H9 (cell line): Measurements from ENCODE around the gene WSB1. TPM values are rescaled to one million over a fixed set of nuclear protein-coding genes. Genes with fewer than 3 reads are reported as not detected.
A peak's percentile ranks its signal among the peaks of the same experiment; 100 is the strongest.

Experiments used
- DNase-seq: peaks from one replicate; pipeline ENCODE4 v3.0.0-alpha.2; 2017
- H2AFZ ChIP-seq: one replicate; pipeline ENCODE4 v1.6.1; 2013; ENCODE audit warnings: mild to moderate bottlenecking, low read length, control low read depth, moderate library complexity
- H2AK5ac ChIP-seq: 2 replicates; pipeline ENCODE4 v1.6.1; 2013; ENCODE audit warnings: low read length, control low read depth, mixed read lengths; ENCODE audit not compliant: insufficient read length
- H2BK120ac ChIP-seq: one replicate; pipeline ENCODE4 v1.6.1; 2013; ENCODE audit warnings: low read depth, mild to moderate bottlenecking, low read length, control low read depth, inconsistent platforms; ENCODE audit not compliant: poor library complexity, severe bottlenecking
- H2BK12ac ChIP-seq: 2 replicates; pipeline ENCODE4 v1.6.1; 2013; ENCODE audit warnings: low read length, control low read depth, mixed read lengths, low read depth; ENCODE audit not compliant: insufficient read length
- H2BK15ac ChIP-seq: 2 replicates; pipeline ENCODE4 v1.6.1; 2013; ENCODE audit warnings: low read depth, low read length, control low read depth
- H2BK20ac ChIP-seq: one replicate; pipeline ENCODE4 v1.6.1; 2013; ENCODE audit warnings: low read depth, mild to moderate bottlenecking, low read length, control low read depth, inconsistent platforms; ENCODE audit not compliant: poor library complexity, severe bottlenecking
- H2BK5ac ChIP-seq: 2 replicates; pipeline ENCODE4 v1.6.1; 2013; ENCODE audit warnings: low read length, control low read depth, mixed read lengths; ENCODE audit not compliant: insufficient read length
- H3K14ac ChIP-seq: 2 replicates; pipeline ENCODE4 v1.6.1; 2013; ENCODE audit warnings: low read length, control low read depth; ENCODE audit not compliant: insufficient read depth
- H3K18ac ChIP-seq: 2 replicates; pipeline ENCODE4 v1.6.1; 2013; ENCODE audit warnings: low read depth, mild to moderate bottlenecking, mixed read lengths, low read length, control low read depth; ENCODE audit not compliant: insufficient read length
- H3K23ac ChIP-seq: 2 replicates; pipeline ENCODE4 v1.6.1; 2013; ENCODE audit warnings: low read length, control low read depth, mixed read lengths, low read depth; ENCODE audit not compliant: insufficient read length
- H3K23me2 ChIP-seq: 2 replicates; pipeline ENCODE4 v1.6.1; 2013; ENCODE audit warnings: low read depth, mild to moderate bottlenecking, mixed read lengths, low read length, control low read depth; ENCODE audit not compliant: insufficient read length, poor library complexity, severe bottlenecking
- H3K27ac ChIP-seq: 2 replicates; pipeline ENCODE4 v1.5.1; 2013; ENCODE audit warnings: low read length, control low read depth, mixed read lengths, low read depth; ENCODE audit not compliant: insufficient read length
- H3K27me3 ChIP-seq: 2 replicates; pipeline ENCODE4 v1.6.1; 2013; ENCODE audit warnings: low read length, control low read depth, inconsistent platforms; ENCODE audit not compliant: insufficient read depth
- H3K4ac ChIP-seq: 2 replicates; pipeline ENCODE4 v1.6.1; 2013; ENCODE audit warnings: low read depth, mild to moderate bottlenecking, control low read depth, inconsistent platforms, low read length, moderate library complexity
- H3K4me1 ChIP-seq: 2 replicates; pipeline ENCODE4 v1.6.1; 2013; ENCODE audit warnings: low read length, control low read depth, inconsistent platforms; ENCODE audit not compliant: insufficient read depth
- H3K4me2 ChIP-seq: 2 replicates; pipeline ENCODE4 v1.6.1; 2013; ENCODE audit warnings: low read length, control low read depth, mixed read lengths; ENCODE audit not compliant: insufficient read length, insufficient read depth
- H3K56ac ChIP-seq: 2 replicates; pipeline ENCODE4 v1.6.1; 2013; ENCODE audit warnings: low read depth, mild to moderate bottlenecking, mixed read lengths, low read length, control low read depth; ENCODE audit not compliant: insufficient read length
- H3K79me1 ChIP-seq: 2 replicates; pipeline ENCODE4 v1.6.1; 2013; ENCODE audit warnings: low read depth, mild to moderate bottlenecking, moderate library complexity, low read length, control low read depth, inconsistent platforms; ENCODE audit not compliant: insufficient read depth, poor library complexity, severe bottlenecking
- H3K79me2 ChIP-seq: 2 replicates; pipeline ENCODE4 v1.6.1; 2013; ENCODE audit warnings: low read length, control low read depth, inconsistent platforms; ENCODE audit not compliant: insufficient read depth
- H3K9ac ChIP-seq: 2 replicates; pipeline ENCODE4 v1.6.1; 2013; ENCODE audit warnings: low read length, control low read depth, mixed read lengths; ENCODE audit not compliant: insufficient read length; ENCODE audit errors: extremely low read depth
- H3K9me3 ChIP-seq: one replicate; pipeline ENCODE4 v1.6.1; 2013; ENCODE audit warnings: low read depth, low read length, inconsistent platforms; ENCODE audit not compliant: control insufficient read depth
- H3T11ph ChIP-seq: one replicate; pipeline ENCODE4 v1.6.1; 2013; ENCODE audit warnings: mild to moderate bottlenecking, low read length, control low read depth, inconsistent platforms
- H4K20me1 ChIP-seq: one replicate; pipeline ENCODE4 v1.6.1; 2013; ENCODE audit not compliant: control insufficient read depth, insufficient read length, insufficient read depth
- H4K5ac ChIP-seq: 2 replicates; pipeline ENCODE4 v1.6.1; 2013; ENCODE audit warnings: low read depth, mild to moderate bottlenecking, mixed read lengths, low read length, control low read depth; ENCODE audit not compliant: insufficient read length
- H4K8ac ChIP-seq: replicated peaks from 2 replicates; pipeline ENCODE4 v1.6.1; 2013; ENCODE audit warnings: low read length, control low read depth, mixed read lengths, low read depth; ENCODE audit not compliant: insufficient read length
- H4K91ac ChIP-seq: 2 replicates; pipeline ENCODE4 v1.6.1; 2013; ENCODE audit warnings: low read depth, mild to moderate bottlenecking, moderate library complexity, mixed read lengths, low read length, control low read depth; ENCODE audit not compliant: insufficient read length
- H3K27ac Mint-ChIP-seq, 3 experiments: 2 replicates in 2 of 3; 3 replicates in 1 of 3; pipeline ENCODE4 v1.8.0; 2020 to 2021; ENCODE audit warnings: mixed read lengths in 3 of 3, mild to moderate bottlenecking in 1 of 3, moderate library complexity in 1 of 3
- H3K27me3 Mint-ChIP-seq: 2 replicates; pipeline ENCODE4 v1.8.0; 2021; ENCODE audit warnings: low read depth, mild to moderate bottlenecking, moderate library complexity, mixed read lengths
- H3K36me3 Mint-ChIP-seq, 3 experiments: 2 replicates in 2 of 3; 3 replicates in 1 of 3; pipeline ENCODE4 v1.8.0; 2020 to 2021; ENCODE audit warnings: low read depth in 3 of 3, mixed read lengths in 3 of 3; ENCODE audit not compliant: insufficient read depth in 1 of 3
- H3K4me1 Mint-ChIP-seq, 2 experiments: 2 replicates each; pipeline ENCODE4 v1.8.0; 2020; ENCODE audit warnings: mixed read lengths in 2 of 2
- H3K4me3 Mint-ChIP-seq, 2 experiments: 2 replicates in 1 of 2; 3 replicates in 1 of 2; pipeline ENCODE4 v1.8.0; 2020 to 2021; ENCODE audit warnings: mild to moderate bottlenecking in 2 of 2, mixed read lengths in 2 of 2, moderate library complexity in 1 of 2
- H3K9me3 Mint-ChIP-seq, 2 experiments: 2 replicates in 1 of 2; 3 replicates in 1 of 2; pipeline ENCODE4 v1.8.0; 2020; ENCODE audit warnings: mild to moderate bottlenecking in 2 of 2, mixed read lengths in 2 of 2, moderate library complexity in 1 of 2
- CTCF ChIP-seq: fragments of 200-600 bp; sonication (generic); conservative IDR thresholded peaks from 3 replicates; pipeline ENCODE4 v1.8.0; 2021; ENCODE audit warnings: antibody characterized with exemption, mild to moderate bottlenecking
- WGBS: extraction: QIAGEN DNeasy Blood & Tissue Kit; methylation state at CpG from one replicate; pipeline ENCODE4 v1.1.7; 2013; ENCODE audit warnings: missing lambda C conversion rate, low lambda C conversion rate, mixed read lengths; ENCODE audit not compliant: insufficient read length; ENCODE audit errors: extremely low coverage; 5-methylcytosine and 5-hydroxymethylcytosine counted together
- total RNA-seq: library from RNA; stranded (reverse); gene quantifications from 2 replicates; pipeline ENCODE4 v1.2.1, GENCODE V29; 2021

WSB1 gene
- total RNA-seq, 1 experiment from 2014 or later: 187 TPM

GRCh38 chr17:27256225-27257030, 37.5 kb upstream of the WSB1 start:
- Mint-ChIP-seq H3K36me3 (no peaks in the 10 kb centered on the region), H3K27ac (no peak overlapping the region), H3K4me3 (no peak overlapping the region), H3K9me3 (peaks cover 0 to 2% of the 10 kb centered on the region in 2 experiments; a peak in 3 of 5 replicates), H3K27me3 (peaks cover 16% of the 10 kb centered on the region), H3K4me1 (no peaks in the 10 kb centered on the region)
- Histone ChIP-seq H3K14ac (no peak overlapping the region), H2BK120ac (peak overlapping the region; percentile 23), H4K8ac (no peak overlapping the region), H3K9me3 (no peaks in the 10 kb centered on the region), H3K27me3 (no peaks in the 10 kb centered on the region), H2BK20ac (no peak overlapping the region), H3K56ac (no peak overlapping the region), H4K5ac (no peak overlapping the region), H2AFZ (no peak overlapping the region), H2BK15ac (no peak overlapping the region), H2BK5ac (no peak overlapping the region), H4K20me1 (no peaks in the 10 kb centered on the region), H3K23me2 (peaks cover 2% of the 10 kb centered on the region), H2BK12ac (no peak overlapping the region), H3K18ac (no peak overlapping the region), H3K23ac (no peak overlapping the region), H3K4me2 (no peak overlapping the region), H4K91ac (no peak overlapping the region), H3K9ac (no peak overlapping the region), H3K79me1 (no peaks in the 10 kb centered on the region), H3K27ac (no peak overlapping the region), H3K4ac (no peak overlapping the region), H3K79me2 (no peaks in the 10 kb centered on the region), H3K4me1 (no peaks in the 10 kb centered on the region), H3T11ph (no peak overlapping the region), H2AK5ac (no peak overlapping the region)
- no peak for TF ChIP-seq CTCF
- WGBS: no CpG with 5 or more reads among the region's 5 CpGs
- DNase-seq: no peak
